Eye (tissue), 1 donor: ENCODE measurements around the gene FGF19.
A peak's percentile ranks its signal among the peaks of the same experiment; 100 is the strongest.

Source experiments
- DNase-seq: peaks from one replicate; pipeline ENCODE4 v3.0.0-alpha.2; 2015

Gene FGF19

GRCh38 chr11:69654001-69654659 is 49.7 kb downstream of the FGF19 start:
- no peak for DNase-seq

- DNase-seq: no peak
Observed at GRCh38 chr11:69653406-69653960, 50.3 kb downstream of the FGF19 start.

GRCh38 chr11:69652999-69653398 is 50.8 kb downstream of the FGF19 start:
- peak; percentile 12 for DNase-seq

GRCh38 chr11:69651834-69652620 is 51.8 kb downstream of the FGF19 start:
- peak; percentile 11 for DNase-seq

- DNase-seq: no peak
Observed at GRCh38 chr11:69650832-69651344, 52.9 kb downstream of the FGF19 start.

GRCh38 chr11:69650081-69650831 is 53.6 kb downstream of the FGF19 start:
- DNase-seq: no peak

GRCh38 chr11:69649576-69649900 is 54.3 kb downstream of the FGF19 start:
- no peak for DNase-seq

- no peak for DNase-seq
Observed at GRCh38 chr11:69648679-69649575, 54.9 kb downstream of the FGF19 start.
